H1 (cell line): ENCODE measurements around the gene ARFGAP3. TPM values are rescaled to one million over a fixed set of nuclear protein-coding genes. Genes with fewer than 3 reads are reported as not detected.
A peak's percentile ranks its signal among the peaks of the same experiment; 100 is the strongest.

Source experiments
- CTCF ChIA-PET: fragments of 300-600 bp; sonication (Branson Sonifier 250); formaldehyde crosslinking; loops from one replicate; lab custom pipeline; 2021; ENCODE audit not compliant: partially characterized antibody; lab: Charles Lee
- POLR2A ChIA-PET: fragments of 300-600 bp; sonication (Branson Sonifier 250); formaldehyde crosslinking; loops from one replicate; lab custom pipeline; 2021; ENCODE audit warnings: inconsistent platforms; ENCODE audit not compliant: partially characterized antibody; lab: Charles Lee
- DNase-seq, 2 experiments: peaks; one replicate each; pipeline versions ENCODE4 v3.0.0 to v3.0.0-alpha.2; 2010 to 2022; ENCODE audit warnings: low spot score in 2 of 2, low read depth in 1 of 2, mixed read lengths in 1 of 2
- FAIRE-seq: peaks from 2 replicates; lab custom pipeline; 2011; peaks lifted over from hg19 to GRCh38; lab: Jason Lieb, UNC
- H2AFZ ChIP-seq: 2 replicates; pipeline ENCODE4 v1.8.1; 2012; ENCODE audit warnings: low read length, inconsistent platforms
- H2AK5ac ChIP-seq: 2 replicates; pipeline ENCODE4 v1.6.1; 2013; ENCODE audit warnings: low read depth, low read length
- H2BK120ac ChIP-seq: replicated peaks from 2 replicates; pipeline ENCODE3; 2013; ENCODE audit warnings: low read depth, low read length, inconsistent platforms
- H2BK12ac ChIP-seq: 2 replicates; pipeline ENCODE4 v1.6.1; 2013; ENCODE audit warnings: low read depth, low read length
- H2BK15ac ChIP-seq: 2 replicates; pipeline ENCODE4 v1.6.1; 2013; ENCODE audit warnings: low read length
- H2BK20ac ChIP-seq: 2 replicates; pipeline ENCODE4 v1.6.1; 2013; ENCODE audit warnings: low read length
- H2BK5ac ChIP-seq: 2 replicates; pipeline ENCODE4 v1.6.1; 2013; ENCODE audit warnings: low read depth, low read length
- H3K14ac ChIP-seq: 2 replicates; pipeline ENCODE4 v1.6.1; 2013; ENCODE audit warnings: inconsistent platforms; ENCODE audit not compliant: insufficient read length
- H3K18ac ChIP-seq: 2 replicates; pipeline ENCODE4 v1.6.1; 2013; ENCODE audit warnings: low read length; ENCODE audit errors: extremely low read depth
- H3K23ac ChIP-seq: 2 replicates; pipeline ENCODE4 v1.6.1; 2013; ENCODE audit warnings: inconsistent platforms; ENCODE audit not compliant: insufficient read length
- H3K23me2 ChIP-seq: 2 replicates; pipeline ENCODE4 v1.6.1; 2013; ENCODE audit warnings: low read depth, low read length
- H3K27ac ChIP-seq: 2 replicates; pipeline ENCODE4 v1.6.1; 2011; ENCODE audit warnings: low read depth, low read length, inconsistent platforms
- H3K27me3 ChIP-seq, 4 experiments: replicated peaks in 1 of 4; 1 replicate in 1 of 4; 2 replicates in 3 of 4; pipeline versions ENCODE4 v1.6.1 to v1.8.1; 2011 to 2013; ENCODE audit warnings: low read length in 3 of 4, mild to moderate bottlenecking in 3 of 4, inconsistent platforms in 2 of 4, mixed read lengths in 2 of 4, moderate library complexity in 1 of 4; ENCODE audit not compliant: control insufficient read depth in 3 of 4, insufficient read depth in 3 of 4; ENCODE audit errors: extremely low read depth in 1 of 4
- H3K36me3 ChIP-seq, 4 experiments: 2 replicates each; pipeline versions ENCODE4 v1.6.1 to v1.8.1; 2011 to 2013; ENCODE audit warnings: mild to moderate bottlenecking in 4 of 4, low read length in 3 of 4, moderate library complexity in 2 of 4, control low read depth in 1 of 4, inconsistent platforms in 1 of 4; ENCODE audit not compliant: insufficient read depth in 4 of 4, control insufficient read depth in 2 of 4
- H3K4ac ChIP-seq: replicated peaks from 2 replicates; pipeline ENCODE3; 2013; ENCODE audit warnings: low read length, low read depth, mixed read lengths, inconsistent platforms; ENCODE audit not compliant: insufficient read length
- H3K4me1 ChIP-seq, 4 experiments: replicated peaks in 1 of 4; 1 replicate in 1 of 4; 2 replicates in 3 of 4; pipeline versions ENCODE4 v1.6.1 to v1.8.1; 2011 to 2013; ENCODE audit warnings: low read length in 3 of 4, inconsistent platforms in 2 of 4, mixed read lengths in 1 of 4; ENCODE audit not compliant: insufficient read depth in 4 of 4, control insufficient read depth in 3 of 4
- H3K4me2 ChIP-seq, 2 experiments: 2 replicates each; pipeline versions ENCODE4 v1.6.1 to v1.8.1; 2011 to 2013; ENCODE audit warnings: low read depth in 2 of 2, low read length in 2 of 2, control low read depth in 1 of 2, inconsistent platforms in 1 of 2, mild to moderate bottlenecking in 1 of 2; ENCODE audit not compliant: insufficient read depth in 1 of 2
- H3K4me3 ChIP-seq, 4 experiments: fragments of 200-600, 300-600 bp in 1 of 4; sonication (generic), shearing (Covaris generic), sonication (Bioruptor Twin) in 1 of 4; 2 replicates each; pipeline versions ENCODE4 v1.5.1 to v1.8.1; 2011 to 2016; ENCODE audit warnings: low read length in 4 of 4, low read depth in 3 of 4, control low read depth in 2 of 4, inconsistent platforms in 2 of 4, mild to moderate bottlenecking in 2 of 4, mixed read lengths in 1 of 4, moderate library complexity in 1 of 4; ENCODE audit not compliant: insufficient read depth in 2 of 4; ENCODE audit errors: extremely low read depth in 1 of 4
- H3K56ac ChIP-seq: replicated peaks from 2 replicates; pipeline ENCODE3; 2013; ENCODE audit warnings: low read depth, mild to moderate bottlenecking, mixed read lengths, low read length, inconsistent platforms; ENCODE audit not compliant: insufficient read length
- H3K79me1 ChIP-seq: 2 replicates; pipeline ENCODE4 v1.6.1; 2013; ENCODE audit warnings: low read depth, low read length, control low read depth
- H3K79me2 ChIP-seq, 2 experiments: 2 replicates each; pipeline versions ENCODE4 v1.6.1 to v1.8.1; 2012 to 2013; ENCODE audit warnings: low read length in 2 of 2, mild to moderate bottlenecking in 2 of 2, inconsistent platforms in 1 of 2; ENCODE audit not compliant: insufficient read depth in 2 of 2, control insufficient read depth in 1 of 2
- H3K9ac ChIP-seq, 4 experiments: replicated peaks in 1 of 4; 1 replicate in 1 of 4; 2 replicates in 3 of 4; pipeline versions ENCODE4 v1.6.1 to v1.8.1; 2011 to 2013; ENCODE audit warnings: low read depth in 3 of 4, low read length in 3 of 4, control low read depth in 2 of 4, mild to moderate bottlenecking in 2 of 4, moderate library complexity in 2 of 4, inconsistent platforms in 1 of 4; ENCODE audit errors: extremely low read depth in 1 of 4
- H3K9me3 ChIP-seq, 2 experiments: 2 replicates each; pipeline versions ENCODE4 v1.6.1 to v1.8.1; 2012 to 2013; ENCODE audit warnings: mild to moderate bottlenecking in 2 of 2, moderate library complexity in 2 of 2, control low read depth in 1 of 2, inconsistent platforms in 1 of 2, low read depth in 1 of 2, low read length in 1 of 2, mixed read lengths in 1 of 2; ENCODE audit not compliant: insufficient read depth in 2 of 2
- H4K20me1 ChIP-seq, 2 experiments: replicated peaks in 1 of 2; 2 replicates each; pipeline versions ENCODE3 to v1.8.1; 2011 to 2013; ENCODE audit warnings: inconsistent platforms in 2 of 2, low read length in 2 of 2, mild to moderate bottlenecking in 1 of 2; ENCODE audit not compliant: insufficient read depth in 2 of 2, control insufficient read depth in 1 of 2
- H4K5ac ChIP-seq: 2 replicates; pipeline ENCODE4 v1.6.1; 2013; ENCODE audit warnings: low read length, low read depth, mixed read lengths, inconsistent platforms; ENCODE audit not compliant: insufficient read length
- H4K8ac ChIP-seq: 2 replicates; pipeline ENCODE4 v1.8.0; 2013; ENCODE audit warnings: mild to moderate bottlenecking, moderate library complexity, low read length, inconsistent platforms; ENCODE audit not compliant: insufficient read depth; ENCODE audit errors: extremely low read depth
- H4K91ac ChIP-seq: replicated peaks from 2 replicates; pipeline ENCODE3; 2013; ENCODE audit warnings: low read length, mixed read lengths, inconsistent platforms; ENCODE audit not compliant: insufficient read length
- ASH2L ChIP-seq: fragments of 200-600, 300-600 bp; sonication (generic); IDR thresholded peaks from one replicate; pipeline ENCODE4 v1.7.1; 2017; ENCODE audit warnings: low read length
- CBX8 ChIP-seq: fragments of 300-800, 300-1000 bp; sonication (generic); IDR thresholded peaks from 2 replicates; pipeline ENCODE4 v1.7.1; 2016; ENCODE audit warnings: low read depth, low read length, borderline replicate concordance
- HDAC2 ChIP-seq, 2 experiments: fragments of 300-600 bp in 1 of 2; sonication (generic) in 1 of 2; IDR thresholded peaks; 2 replicates each; pipeline ENCODE4 v1.6.1; 2011 to 2012; ENCODE audit warnings: low read depth in 2 of 2, low read length in 2 of 2, mild to moderate bottlenecking in 2 of 2, moderate library complexity in 2 of 2, borderline replicate concordance in 1 of 2, inconsistent platforms in 1 of 2
- JUN ChIP-seq: IDR thresholded peaks from 2 replicates; pipeline ENCODE4 v1.6.1; 2011; ENCODE audit warnings: low read depth, mild to moderate bottlenecking, improper control_type of control experiment, low read length
- KDM4A ChIP-seq: IDR thresholded peaks from one replicate; pipeline ENCODE4 v1.7.1; 2012; ENCODE audit warnings: low read depth, mild to moderate bottlenecking, moderate library complexity, low read length, inconsistent platforms; ENCODE audit not compliant: severe bottlenecking
- NRF1 ChIP-seq: IDR thresholded peaks from 2 replicates; pipeline ENCODE4 v1.6.1; 2011; ENCODE audit warnings: mild to moderate bottlenecking, low read depth, low read length, improper control_type of control experiment
- RAD21 ChIP-seq, 2 experiments: IDR thresholded peaks in 1 of 2; conservative IDR thresholded peaks in 1 of 2; 2 replicates each; pipeline ENCODE4 v1.6.1; 2011; ENCODE audit warnings: low read depth in 2 of 2, low read length in 2 of 2, improper control_type of control experiment in 1 of 2, inconsistent platforms in 1 of 2, mild to moderate bottlenecking in 1 of 2, moderate library complexity in 1 of 2
- RNF2 ChIP-seq: fragments of 200-900, 300-1000 bp; sonication (generic); IDR thresholded peaks from 2 replicates; pipeline ENCODE4 v1.7.1; 2016; ENCODE audit warnings: borderline replicate concordance, low read depth, mild to moderate bottlenecking, antibody characterized with exemption, low read length; ENCODE audit not compliant: poor library complexity, severe bottlenecking; ENCODE audit errors: missing control alignments
- RXRA ChIP-seq: IDR thresholded peaks from 2 replicates; pipeline ENCODE4 v1.6.1; 2011; ENCODE audit warnings: low read depth, mild to moderate bottlenecking, low read length, moderate library complexity; ENCODE audit not compliant: insufficient read depth
- SP2 ChIP-seq: IDR thresholded peaks from 2 replicates; pipeline ENCODE4 v1.6.1; 2012; ENCODE audit warnings: mild to moderate bottlenecking, low read length, inconsistent platforms
- SP4 ChIP-seq: IDR thresholded peaks from 2 replicates; pipeline ENCODE4 v1.6.1; 2012; ENCODE audit warnings: low read length, inconsistent platforms
- SUZ12 ChIP-seq: fragments of 200-600 bp; sonication (generic); IDR thresholded peaks from 2 replicates; pipeline ENCODE4 v1.6.1; 2012; ENCODE audit warnings: mild to moderate bottlenecking, inconsistent platforms, low read length, moderate library complexity, mixed read lengths
- TAF7 ChIP-seq: optimal IDR thresholded peaks from 2 replicates; pipeline ENCODE3; 2011; ENCODE audit warnings: low read depth, mild to moderate bottlenecking, inconsistent platforms, low read length, moderate library complexity, borderline replicate concordance
- TEAD4 ChIP-seq: IDR thresholded peaks from 2 replicates; pipeline ENCODE4 v1.6.1; 2012; ENCODE audit warnings: low read depth, low read length, inconsistent platforms, mixed read lengths
- WGBS, 2 experiments: shearing (Covaris generic) in 1 of 2; methylation state at CpG; one replicate each; pipeline versions ENCODE4 v1.1.6 to v1.1.7; 2013 to 2015; ENCODE audit warnings: low lambda C conversion rate in 2 of 2, mixed read lengths in 2 of 2, inconsistent platforms in 1 of 2, low coverage in 1 of 2, missing lambda C conversion rate in 1 of 2; ENCODE audit not compliant: insufficient replicate concordance in 2 of 2, insufficient coverage in 1 of 2, insufficient read length in 1 of 2; ENCODE audit errors: extremely low coverage in 1 of 2, missing lambda C conversion rate in 1 of 2; 5-methylcytosine and 5-hydroxymethylcytosine counted together
- polyA plus RNA-seq, 7 experiments: library from polyadenylated mRNA; depleted of rRNA in 3 of 7; stranded (reverse) in 5 of 7; unstranded in 2 of 7; fragments of >200 nt in 5 of 7; fragments of 200-250 nt in 2 of 7; gene quantifications; 1 replicate in 5 of 7; 2 replicates in 1 of 7; 4 replicates in 1 of 7; pipeline versions ENCODE4 v1.2.1 to v1.2.3, GENCODE V29; 2011 to 2013; ENCODE audit warnings: missing spikeins in 2 of 7, mixed read lengths in 2 of 7
- total RNA-seq: library from RNA; stranded (reverse); fragmentation: NEBNext Ultra II Directional; extraction: Animal tissue kit (Norgen Biotek cat#: 25700); gene quantifications from 2 replicates; pipeline ENCODE4 v1.2.1, GENCODE V29; 2021

Gene ARFGAP3
- total and polyA plus RNA-seq, 2 of the 8 experiments (the other 6 are each of a cell fraction or from before 2014, with no cell fraction given) = 9.7 to 16.0 TPM

DNA sequence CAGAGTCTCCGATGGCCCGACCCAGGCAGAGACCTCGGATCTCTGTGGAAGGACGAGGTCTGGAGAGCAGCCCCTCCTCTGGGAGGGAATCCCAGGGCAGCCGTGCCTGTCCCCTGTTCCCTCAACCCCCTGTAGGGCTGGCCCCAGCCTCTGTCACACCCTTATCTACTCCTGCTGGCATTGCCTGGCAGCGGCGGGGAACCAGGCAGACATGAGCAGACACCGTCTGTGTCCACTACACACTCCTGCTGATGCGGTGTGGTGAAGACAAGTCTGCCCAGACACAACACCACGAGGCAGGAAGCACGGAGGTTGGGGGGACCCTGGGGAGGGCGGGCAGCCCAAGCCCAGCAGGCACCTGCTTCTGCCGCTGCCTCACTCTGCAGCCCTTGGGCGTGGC lies 83.9 kb downstream of the ARFGAP3 start:
- H3K27me3 ChIP-seq = no peaks in the 10 kb centered on the region
- no peak overlapping the region for H3K4me3 ChIP-seq
- no peak overlapping the region for H3K4ac ChIP-seq
- no peak overlapping the region for H2AFZ ChIP-seq
- H4K8ac ChIP-seq = no peak overlapping the region
- H3K79me1 ChIP-seq = no peaks in the 10 kb centered on the region
- FAIRE-seq = no peak
- no peak overlapping the region for H2BK120ac ChIP-seq
- H3K18ac ChIP-seq = no peak overlapping the region; the same call in 1 of the 2 replicates
- no peaks in the 10 kb centered on the region for H3K23me2 ChIP-seq
- peak overlapping the region; percentile 80; the same call in 1 of the 2 replicates for H2BK12ac ChIP-seq
- H2BK20ac ChIP-seq = peak overlapping the region; percentile 21; the same call in 1 of the 2 replicates
- no peak overlapping the region for H2BK5ac ChIP-seq
- no peak overlapping the region for H3K14ac ChIP-seq
- peaks cover 0 to 8% (median 4%) of the 10 kb centered on the region in 4 experiments; a peak in 4 of 7 replicates for H3K4me1 ChIP-seq
- 82% methylated on average over 12 of the region's 14 CpGs; no CpG with 5 or more reads in 1 of the 2 experiments for WGBS, 2 experiments
- no peak for DNase-seq
- ChIA-PET CTCF (no interaction called here), POLR2A (no interaction called here)
- H2AK5ac ChIP-seq = no peak overlapping the region
- H3K23ac ChIP-seq = no peak overlapping the region
- no peak overlapping the region for H3K56ac ChIP-seq
- H3K4me2 ChIP-seq = no peak overlapping the region
- H4K20me1 ChIP-seq = no peaks in the 10 kb centered on the region
- H3K9ac ChIP-seq = no peak overlapping the region
- H3K9me3 ChIP-seq = no peaks in the 10 kb centered on the region
- H4K91ac ChIP-seq = peak overlapping the region; percentile 91
- no peak overlapping the region for H3K27ac ChIP-seq
- no peak overlapping the region for H4K5ac ChIP-seq
- H2BK15ac ChIP-seq = 0 out of 2 replicates have a peak overlapping the region, but pooled peaks have one; percentile 88
- no peaks in the 10 kb centered on the region for H3K36me3 ChIP-seq
- H3K79me2 ChIP-seq = no peaks in the 10 kb centered on the region
- TF ChIP-seq NRF1 (no peak), KDM4A (no peak), SUZ12 (no peak), HDAC2 (IDR thresholded peaks at IDR 0.05; ENCODE audit: borderline replicate concordance in 1 of 2, low read depth in 2 of 2, low read length in 2 of 2) (no peak), ASH2L (no peak), RNF2 (no peak), JUN (no peak), SP4 (no peak), RXRA (no peak), CBX8 (no peak), TAF7 (no peak), TEAD4 (no peak), SP2 (no peak), RAD21 (IDR thresholded peaks at IDR 0.05 in 1 of 2, conservative IDR thresholded peaks at IDR 0.05 in 1 of 2; ENCODE audit: low read depth in 2 of 2, low read length in 2 of 2) (no peak)
